Activated CD4-positive, alpha-beta T cell treated with anti-CD3 and anti-CD28 coated beads, Interleukin-2, amount 50 U/mL, for 1 hour (primary cell): ENCODE results near the gene CDS2.
"Not testable (repeated sequence)": the region's sequence is repeated elsewhere in the genome, so short reads cannot be mapped to it uniquely, and the experiment has no call there.

Experiments used
- DNase-seq: peaks from one replicate; pipeline ENCODE4 v3.0.0-alpha.2; 2020

Gene CDS2

DNA sequence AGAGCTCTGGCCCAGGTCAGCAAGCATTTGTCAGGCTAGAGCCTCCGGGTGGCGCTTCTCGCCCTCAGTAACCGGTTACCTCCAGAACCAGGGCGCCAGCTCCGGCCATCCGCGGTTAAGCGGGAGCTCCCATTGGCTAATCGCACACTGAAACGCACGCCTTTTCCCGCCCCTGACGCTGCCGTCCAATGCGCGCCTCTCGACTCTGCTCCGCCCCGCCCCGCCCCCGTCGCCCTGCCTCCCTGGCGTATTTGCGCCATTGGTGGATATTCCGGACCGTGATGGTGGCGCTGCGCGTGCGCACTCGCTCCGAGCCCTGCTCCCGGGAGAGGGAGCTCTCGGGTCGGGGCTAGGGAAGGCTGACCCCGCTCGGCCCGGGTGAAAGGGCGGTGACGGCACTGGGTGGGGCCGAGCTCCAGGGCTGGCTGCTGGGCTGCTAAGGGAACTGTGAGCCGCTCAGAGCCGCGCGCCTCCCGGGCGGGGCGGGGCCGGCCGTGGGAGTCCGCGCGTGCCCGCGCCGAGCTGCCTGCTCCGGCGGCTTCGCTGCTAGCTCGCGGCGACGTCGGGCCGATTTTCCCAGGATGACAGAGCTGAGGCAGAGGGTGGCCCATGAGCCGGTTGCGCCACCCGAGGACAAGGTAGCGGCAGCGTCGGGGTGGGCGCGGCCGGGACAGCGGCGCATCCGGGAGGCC is at the start of gene CDS2:
CDS2 (plus strand) TSS at position 497 of the 692 bp plus-strand sequence; CDS start at position 582, 85 bp downstream.
- peak; percentile 100 for DNase-seq

DNA sequence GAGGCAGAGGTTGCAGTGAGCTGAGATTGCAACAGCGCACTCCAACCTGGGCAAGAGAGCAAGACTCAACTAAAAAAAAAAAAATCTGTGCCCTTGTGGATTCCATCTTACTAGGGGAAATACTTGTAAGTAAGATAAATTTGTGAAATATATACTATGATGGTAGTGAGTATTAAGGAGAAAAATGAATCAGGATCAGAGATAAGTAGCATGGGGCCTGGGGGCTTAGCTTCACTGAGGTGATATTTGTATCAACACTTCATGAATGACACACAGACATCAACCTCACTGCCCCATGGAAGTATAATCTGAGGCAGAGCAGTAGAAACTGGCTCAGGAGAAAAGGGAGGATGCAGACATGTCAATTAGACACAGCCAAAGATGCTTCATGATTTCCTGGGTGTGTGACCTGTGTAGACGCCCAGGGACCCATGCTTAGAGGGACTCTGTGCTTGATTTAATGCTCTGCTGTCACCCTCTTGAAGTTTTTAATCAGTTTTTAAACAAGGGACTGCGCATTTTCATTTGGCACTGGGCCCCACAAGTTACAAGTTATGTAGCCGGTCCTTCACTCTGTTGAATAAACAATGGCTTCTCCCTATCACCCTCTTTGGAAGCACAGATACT is 48.9 kb upstream of the CDS2 start:
- peak; percentile 3 for DNase-seq

DNA sequence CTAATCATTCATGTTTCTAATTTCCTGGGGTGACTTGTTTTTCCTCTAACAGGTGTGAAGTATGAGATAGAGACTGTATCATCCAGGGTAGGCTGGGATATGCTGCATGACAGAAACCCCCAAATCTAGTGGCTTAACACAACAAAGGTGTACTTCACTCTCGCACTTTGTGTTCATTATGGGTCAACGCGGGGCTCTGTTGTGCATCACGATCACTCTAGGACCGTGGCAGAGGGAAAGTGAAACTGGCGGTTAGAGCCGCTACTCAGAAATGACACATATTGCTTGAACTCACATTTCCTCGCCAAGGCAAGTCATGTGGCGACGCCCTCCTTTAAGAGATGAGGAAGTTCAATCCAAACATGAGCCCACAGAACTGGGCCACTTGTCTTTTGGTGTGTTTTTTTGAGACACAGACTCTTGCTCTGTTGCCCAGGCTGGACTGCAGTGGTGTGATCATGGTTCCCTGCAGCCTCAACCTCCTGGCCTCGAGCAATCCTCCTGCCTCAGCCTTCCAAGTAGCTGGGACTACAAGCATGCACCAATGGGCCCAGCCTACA is 48.3 kb upstream of the CDS2 start:
- peak; percentile 55 for DNase-seq

DNA sequence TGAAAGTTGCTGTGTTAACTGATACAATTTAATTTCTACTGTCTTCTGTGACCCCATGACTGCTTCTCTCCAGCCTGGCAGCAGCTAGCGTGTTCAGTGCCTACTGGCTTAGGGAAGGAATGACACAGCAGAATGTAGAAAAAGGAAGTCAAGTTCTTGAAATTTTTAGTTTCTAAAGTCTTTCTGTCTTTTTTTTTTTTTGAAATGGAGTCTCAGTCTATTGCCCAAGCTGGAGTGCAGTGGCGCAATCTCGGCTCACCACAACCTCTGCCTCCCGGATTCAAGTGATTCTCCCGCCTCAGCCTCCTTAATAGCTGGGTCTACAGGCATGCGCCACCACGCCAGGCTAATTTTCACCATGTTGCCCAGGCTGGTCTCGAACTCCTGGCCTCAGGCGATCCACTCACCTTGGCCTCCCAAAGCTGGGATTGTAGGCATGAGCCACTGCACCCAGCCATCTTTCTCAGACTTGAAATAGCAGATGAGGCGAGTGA is 46.4 kb upstream of the CDS2 start:
- DNase-seq, result no peak

DNA sequence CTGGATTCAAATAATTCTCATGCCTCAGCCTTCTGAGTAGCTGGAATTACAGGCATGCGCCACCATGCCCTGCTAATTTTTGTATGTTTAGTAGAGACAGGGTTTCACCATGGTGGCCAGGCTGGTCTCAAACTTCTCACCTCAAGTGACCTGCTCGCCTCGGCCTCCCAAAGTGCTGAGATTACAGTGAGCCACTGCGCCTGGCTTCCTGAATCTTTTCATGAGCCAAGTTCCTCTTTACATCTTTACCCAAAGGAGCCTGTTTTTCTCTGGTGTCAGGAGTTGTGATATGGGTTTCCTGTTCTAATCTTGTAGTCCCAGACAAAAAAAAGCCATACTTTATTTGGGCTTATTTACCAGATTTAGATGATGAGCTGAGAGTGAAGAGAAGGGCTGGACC is 41.4 kb upstream of the CDS2 start:
- no peak for DNase-seq

DNA sequence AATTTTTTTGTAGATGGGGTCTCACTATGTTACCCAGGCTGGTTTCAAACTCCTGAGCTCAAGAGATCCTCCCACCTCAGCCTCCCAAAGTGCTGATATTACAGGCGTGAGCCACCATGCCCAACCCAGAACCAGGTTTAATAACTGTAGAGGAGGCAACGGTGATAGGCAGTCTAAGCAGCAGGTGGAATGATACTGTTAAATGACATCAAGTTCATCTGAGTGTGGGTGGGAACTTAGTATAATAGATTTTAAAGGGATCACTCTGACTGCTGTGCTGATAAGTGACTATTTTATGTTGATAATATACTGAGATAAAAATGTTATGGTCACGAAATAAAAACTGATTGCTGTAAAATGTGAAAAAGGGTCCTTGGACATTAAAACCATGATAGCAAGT is 38.1 kb upstream of the CDS2 start:
- no peak for DNase-seq

DNA sequence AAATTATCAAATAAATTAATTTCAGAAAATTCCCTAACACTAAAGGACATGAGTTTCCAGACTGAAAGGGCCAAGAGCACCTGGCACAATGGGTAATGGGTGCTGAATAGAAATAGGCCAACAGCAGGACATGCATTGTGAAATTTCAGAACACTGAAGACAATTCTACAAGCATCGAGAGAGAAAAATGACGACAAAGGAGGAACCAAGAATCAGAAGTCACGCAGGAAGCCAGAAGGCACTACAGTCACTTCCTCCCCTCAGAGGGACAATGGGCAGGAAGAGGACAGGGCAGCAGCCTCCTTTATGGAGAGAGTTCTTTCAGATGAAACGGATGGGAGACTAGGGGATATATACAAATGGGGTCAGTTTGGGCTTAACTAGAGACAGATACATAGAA is 36.6 kb upstream of the CDS2 start:
- DNase-seq, result no peak

DNA sequence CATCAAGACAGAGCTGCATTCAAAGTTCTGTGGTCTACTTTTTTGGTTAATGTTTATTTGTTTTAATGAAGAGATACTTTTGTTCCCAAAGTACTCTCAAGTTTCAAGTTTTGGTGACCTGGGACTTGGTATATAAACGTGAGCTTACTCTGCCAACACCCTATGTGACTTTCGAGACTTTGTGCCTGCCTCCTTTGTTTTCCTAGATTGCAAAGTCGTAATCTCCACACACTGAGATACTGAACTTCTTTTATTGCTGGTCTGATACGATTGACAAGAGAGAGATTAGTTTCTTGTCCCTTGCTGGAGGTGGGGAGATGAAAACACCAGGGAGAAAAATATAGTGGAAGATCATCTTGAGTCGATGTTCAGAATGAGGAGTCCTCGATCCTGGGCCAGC is 34.9 kb upstream of the CDS2 start:
- DNase-seq, result no peak

DNA sequence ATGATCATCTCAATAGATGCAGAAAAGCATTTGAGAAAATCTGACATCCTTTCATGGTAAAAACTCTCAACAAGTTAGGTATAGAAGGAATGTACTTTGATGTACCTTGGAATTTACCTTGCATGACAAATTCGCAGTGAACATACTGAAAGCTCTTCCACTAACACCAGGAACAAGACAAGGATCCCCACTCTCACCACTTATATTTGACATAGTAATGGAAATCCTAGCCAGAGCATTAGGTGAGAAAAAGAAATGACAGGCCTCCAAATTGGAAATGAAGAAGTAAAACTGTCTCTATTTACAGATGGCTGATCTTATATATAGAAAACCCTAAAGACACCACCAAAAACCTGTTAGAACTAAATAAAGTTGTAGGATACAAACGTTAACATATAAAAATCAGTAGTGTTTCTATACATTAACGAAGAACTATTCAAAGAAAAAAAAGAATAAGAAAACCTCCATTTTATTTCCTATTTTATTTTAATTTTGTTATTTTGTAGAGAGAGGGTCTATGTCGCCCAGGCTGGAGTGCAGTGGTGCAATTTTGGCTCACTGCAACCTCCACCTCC is 34.0 kb upstream of the CDS2 start:
- no peak for DNase-seq

DNA sequence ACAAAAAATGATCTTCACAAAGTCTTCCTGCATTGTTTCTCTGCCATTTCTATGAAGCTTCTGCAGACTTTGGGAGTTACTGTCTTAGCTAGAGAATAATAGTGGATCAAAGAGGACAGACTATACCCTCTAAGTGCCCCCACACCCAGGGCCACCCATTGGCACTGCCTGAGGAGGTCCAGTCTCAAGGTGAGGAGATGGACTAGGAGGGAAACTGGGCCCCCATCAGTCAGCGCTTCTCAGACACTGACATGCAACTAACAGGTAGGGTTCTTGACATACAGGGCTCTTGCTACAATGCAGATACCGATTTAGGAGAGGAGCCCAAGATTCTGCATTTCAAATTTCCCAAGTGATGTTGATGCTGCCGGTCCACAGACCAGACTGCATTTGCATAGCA is 31.4 kb upstream of the CDS2 start:
- DNase-seq, result no peak

DNA sequence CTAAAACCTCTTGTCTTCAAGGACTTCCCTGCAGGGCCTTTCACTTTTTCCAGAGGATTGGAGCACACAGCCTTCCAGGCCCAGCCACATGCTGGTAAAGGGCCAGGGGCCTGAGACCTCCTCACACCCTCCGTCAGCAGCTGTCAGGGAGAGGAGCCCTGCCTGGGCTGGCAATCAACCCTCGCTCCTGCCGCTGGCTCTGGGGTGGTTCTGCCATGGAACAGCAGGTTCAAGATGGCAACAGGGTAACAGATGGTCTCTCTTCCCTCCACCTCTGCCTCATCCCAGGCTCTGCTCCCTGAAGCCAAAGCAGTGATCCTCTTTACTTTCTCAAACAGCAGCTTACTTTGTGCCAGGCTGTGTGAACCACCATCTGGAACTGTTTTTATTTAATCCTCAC is 30.9 kb upstream of the CDS2 start:
- DNase-seq, result no peak

DNA sequence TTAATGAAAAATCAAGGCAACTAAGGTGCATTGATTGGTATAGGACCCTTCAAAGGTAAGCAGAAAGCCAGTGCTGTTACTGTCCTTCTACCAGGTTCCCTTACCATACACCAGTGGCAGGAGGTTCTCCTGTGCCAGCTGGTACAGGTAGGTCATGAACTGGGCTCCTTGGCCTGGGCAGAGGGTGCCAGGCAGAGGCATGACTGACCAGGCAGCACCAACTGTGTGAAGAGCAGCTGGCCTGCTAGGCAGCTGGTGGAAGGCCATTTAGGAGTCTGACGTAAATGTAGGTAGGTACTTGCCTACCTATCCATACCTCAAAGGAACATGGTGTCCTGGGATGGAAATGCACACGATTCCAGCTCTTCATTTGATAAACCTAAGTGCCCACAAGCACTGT is 30.3 kb upstream of the CDS2 start:
- no peak for DNase-seq

DNA sequence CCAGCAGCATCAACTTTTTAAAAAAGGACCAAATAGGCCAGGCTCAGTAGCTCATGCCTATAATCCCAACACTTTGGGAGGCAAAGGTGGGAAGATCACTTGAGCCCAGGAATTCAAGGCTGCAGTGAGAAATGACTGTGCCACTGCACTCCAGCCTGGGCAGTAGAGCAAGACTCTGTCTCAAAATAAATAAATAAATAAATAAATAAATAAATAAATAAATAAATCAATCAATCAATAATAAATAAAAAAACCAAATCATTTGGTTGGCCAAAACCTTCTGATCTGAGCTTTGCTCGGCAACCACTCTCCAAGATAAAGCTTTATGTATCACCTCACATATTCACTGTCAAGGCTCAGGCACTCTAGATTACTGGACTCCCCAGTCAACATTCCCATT is 27.8 kb upstream of the CDS2 start:
- not testable (repeated sequence) for DNase-seq

DNA sequence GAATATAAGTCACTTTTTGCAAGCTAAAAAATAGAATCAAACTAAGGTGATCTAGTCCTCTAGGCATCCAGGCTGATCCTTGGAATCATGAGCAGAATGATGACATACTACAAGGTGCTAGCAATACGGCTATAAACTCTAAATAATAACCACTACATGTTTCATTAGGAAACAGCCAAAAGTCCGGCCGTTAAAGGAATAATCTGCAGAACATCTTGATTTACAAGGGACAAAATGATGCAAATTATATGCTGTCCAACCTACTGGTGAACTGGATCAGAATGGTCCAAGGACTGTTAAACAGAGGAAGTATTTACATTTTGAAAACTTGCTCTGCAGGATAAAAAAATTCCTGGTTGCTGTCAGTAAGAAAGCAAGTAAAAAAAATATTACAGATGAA is 26.9 kb upstream of the CDS2 start:
- DNase-seq, result not testable (repeated sequence)

DNA sequence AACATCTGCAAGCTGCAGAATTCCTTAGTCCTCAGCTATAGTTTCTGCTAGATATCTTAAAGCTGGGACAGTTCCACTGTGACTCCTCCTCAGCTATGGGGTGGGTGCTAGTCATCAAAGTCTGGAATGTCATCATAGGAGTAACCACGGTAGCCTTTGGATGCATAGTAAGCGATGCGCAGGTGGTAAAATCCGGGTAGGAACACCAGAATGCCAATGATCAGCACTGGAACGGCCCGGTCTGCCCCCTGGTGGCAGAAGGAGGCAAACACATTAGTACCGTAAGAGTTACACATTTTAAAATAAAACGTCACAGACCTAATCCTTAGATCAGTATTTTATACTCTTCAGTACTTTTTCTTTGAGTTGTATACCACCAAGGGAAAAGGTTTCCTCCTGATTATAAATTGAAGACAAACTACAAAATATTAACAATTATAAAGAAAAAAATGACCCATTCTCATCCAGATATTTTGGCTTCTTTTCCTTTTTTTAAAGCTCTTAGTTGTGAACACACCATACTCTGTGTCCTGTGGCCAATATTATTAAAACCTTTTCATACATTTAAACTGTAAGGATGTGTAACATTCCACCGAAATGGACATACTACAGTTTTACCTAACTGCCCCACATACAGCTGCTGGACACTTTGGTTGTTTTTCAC is 26.0 kb upstream of the CDS2 start:
- DNase-seq, result peak; percentile 76

DNA sequence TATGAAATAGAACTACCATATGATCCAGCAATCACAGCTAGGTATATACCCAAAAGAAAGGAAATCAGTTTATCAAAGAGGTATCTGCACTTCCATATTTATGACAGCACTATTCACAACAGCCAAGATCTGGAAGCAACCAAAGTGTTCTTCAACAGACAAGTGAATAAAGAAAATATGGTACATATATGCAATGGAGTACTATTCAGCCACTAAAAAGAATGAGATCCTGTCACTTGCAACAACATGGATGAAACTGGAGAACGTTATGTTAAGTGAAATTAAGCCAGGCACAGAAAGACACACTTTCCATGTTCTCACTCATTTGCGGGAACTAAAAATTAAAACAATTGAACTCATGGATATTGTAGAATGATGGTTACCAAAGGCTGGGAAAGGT is 22.3 kb upstream of the CDS2 start:
- no peak for DNase-seq

DNA sequence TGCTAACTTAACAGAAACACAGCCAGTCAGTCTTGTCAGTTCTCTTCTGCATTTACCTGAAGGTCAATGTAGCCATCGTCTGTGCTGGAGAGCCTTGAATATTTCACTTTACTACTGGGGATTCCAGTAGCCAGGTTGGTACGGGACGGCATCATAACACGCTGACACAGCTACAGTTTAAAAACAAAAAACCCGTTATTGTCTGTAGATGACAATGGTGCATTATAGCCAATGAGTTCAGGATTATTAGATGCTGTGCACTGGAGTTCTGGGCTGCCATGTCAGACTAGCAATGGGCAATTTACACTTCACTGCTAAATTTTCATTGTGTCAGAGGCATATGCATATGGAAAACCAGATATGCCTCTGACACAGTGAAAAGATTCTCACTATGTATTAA is 17.5 kb upstream of the CDS2 start:
- DNase-seq, result no peak

DNA sequence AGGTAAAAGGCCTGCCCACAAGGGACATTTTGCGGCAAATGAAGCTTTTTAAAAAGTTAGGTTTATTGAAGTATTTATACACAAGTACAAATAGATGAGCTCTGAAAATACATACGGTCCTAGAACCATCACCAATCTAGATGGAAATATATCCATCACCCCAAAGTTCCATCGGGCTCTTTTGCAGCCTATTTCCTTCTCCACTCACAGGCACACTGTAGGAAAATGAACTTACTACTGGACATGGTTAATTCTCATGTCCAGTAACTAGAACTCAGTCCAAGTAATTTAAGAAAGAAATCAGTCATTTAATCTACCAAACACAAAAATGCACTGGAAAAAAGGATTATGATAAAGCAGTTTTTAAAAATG is 13.2 kb upstream of the CDS2 start:
- DNase-seq, result no peak

DNA sequence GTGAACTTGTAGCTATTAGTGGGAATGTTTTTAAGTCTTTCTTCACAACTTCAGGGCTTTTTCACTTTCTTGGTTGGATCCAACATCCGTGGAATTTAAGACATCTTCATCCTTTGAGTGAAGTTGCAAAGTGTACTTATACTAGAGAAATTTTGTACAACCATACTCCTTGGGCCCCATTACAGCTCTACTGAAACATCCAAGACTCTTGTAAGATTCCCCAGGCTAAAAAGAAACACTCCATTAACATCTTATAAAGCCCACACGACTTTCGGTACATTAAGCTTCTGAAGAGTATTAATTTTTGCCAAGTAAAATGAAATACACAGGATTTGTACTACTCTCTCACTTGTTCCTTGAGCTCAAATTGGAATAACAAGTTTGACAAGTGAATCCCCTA is 12.4 kb upstream of the CDS2 start:
- no peak for DNase-seq

DNA sequence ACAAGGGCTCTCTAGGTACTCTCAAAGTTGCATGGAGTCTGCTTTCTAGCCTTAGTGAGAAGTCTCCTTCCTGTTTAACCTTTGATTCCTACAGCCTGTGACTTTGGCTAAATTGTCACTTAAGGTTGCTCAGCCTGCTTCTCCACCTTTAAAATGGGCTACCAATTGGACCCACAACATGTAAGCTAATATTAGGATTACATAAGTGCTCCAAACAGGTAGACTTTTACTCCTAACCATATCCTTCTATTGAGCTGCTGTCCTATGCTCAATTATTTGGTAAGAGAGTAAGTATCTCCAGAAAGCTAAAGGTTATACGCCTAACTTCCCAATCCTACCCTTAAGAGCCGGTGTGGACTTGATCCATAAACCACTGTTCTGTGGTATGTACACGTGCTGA is 9.9 kb upstream of the CDS2 start:
- DNase-seq, result no peak

DNA sequence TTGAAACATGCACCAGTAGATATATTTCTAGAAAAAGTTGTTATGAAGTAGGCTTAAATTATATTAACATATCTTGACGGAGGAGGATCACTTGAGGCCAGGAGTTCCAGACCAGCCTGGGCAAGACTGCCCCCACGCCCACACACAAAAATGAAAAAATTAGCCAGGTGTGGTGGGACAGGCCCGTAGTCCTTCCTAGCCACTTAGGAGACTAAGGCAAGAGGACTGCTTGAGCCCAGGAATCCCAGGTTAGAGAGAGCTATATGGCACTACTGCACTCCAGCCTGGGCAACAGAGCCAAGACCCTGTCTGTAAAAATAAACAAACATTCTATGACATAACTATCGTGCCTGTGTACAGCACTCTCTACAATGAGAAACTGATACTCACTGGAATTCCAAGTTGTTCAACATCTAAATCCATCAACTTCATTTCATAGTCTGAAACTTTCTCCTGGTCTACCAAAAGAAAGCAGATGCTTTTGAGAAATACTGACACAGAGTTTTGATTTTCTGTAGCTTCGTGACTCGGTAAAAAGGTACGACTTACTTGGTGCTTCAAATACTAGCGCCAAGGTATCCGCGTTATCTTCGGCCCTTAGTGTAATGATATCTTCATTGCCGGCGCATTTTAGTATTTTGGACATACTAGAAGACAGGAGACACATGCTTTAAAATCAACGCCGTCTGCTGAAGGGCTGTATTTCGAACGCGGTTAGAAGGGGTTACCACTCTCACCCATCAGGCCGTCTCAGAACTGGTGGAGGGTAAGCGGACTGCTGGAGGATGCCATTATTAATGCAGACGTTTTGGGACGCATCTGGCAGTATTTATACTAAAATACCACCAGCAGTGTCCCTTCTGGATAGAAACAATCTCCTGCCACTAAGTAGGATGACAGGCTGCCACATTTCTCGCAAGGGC is 8.3 kb upstream of the CDS2 start:
- no peak for DNase-seq

DNA sequence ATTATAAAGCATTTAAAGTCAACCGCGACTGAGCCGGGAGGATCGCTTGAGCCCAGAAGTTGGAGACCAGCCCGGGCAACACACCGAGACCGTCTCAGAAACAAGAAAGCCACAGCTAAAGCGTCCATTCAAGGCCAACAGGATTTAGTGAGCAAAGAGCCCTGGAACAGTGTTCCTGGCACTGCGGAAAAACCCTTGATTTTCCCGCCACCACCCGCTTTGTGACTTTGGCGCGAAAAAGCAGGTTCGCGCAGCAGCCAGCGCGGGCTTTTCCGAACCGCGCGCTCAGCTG is 7.7 kb upstream of the CDS2 start:
- no peak for DNase-seq
